Stimulated activated CD4-positive, alpha-beta T cell treated with anti-CD3 and anti-CD28 coated beads, Interleukin-12 subunit alpha, Interleukin-12 subunit beta, amount 100 ng/mL, for 4 hours (primary cell): ENCODE measurements around the gene INPPL1.
"Not testable (repeated sequence)": the region's sequence is repeated elsewhere in the genome, so short reads cannot be mapped to it uniquely, and the experiment has no call there.

Source experiments
- DNase-seq: peaks from one replicate; pipeline ENCODE4 v3.0.0-alpha.2; 2020

Gene INPPL1

GRCh38 chr11:72224564-72225410 lies at the start of gene INPPL1:
Gene INPPL1 (plus strand): TSS chr11:72224767. CDS start chr11:72224985, 218 bp downstream.
- DNase-seq, result peak; percentile 49

- no peak for DNase-seq
These were observed 46.9 kb upstream of the INPPL1 start for GRCh38 chr11:72177656-72178055.

- no peak for DNase-seq
These were observed 45.3 kb upstream of the INPPL1 start for GRCh38 chr11:72179049-72179803.

GRCh38 chr11:72179804-72180396 lies 44.7 kb upstream of the INPPL1 start:
- DNase-seq, result no peak

- not testable (repeated sequence) for DNase-seq
These were observed 43.5 kb upstream of the INPPL1 start for GRCh38 chr11:72180892-72181552.

- not testable (repeated sequence) for DNase-seq
These were observed 43.0 kb upstream of the INPPL1 start for GRCh38 chr11:72181553-72181958.

GRCh38 chr11:72188267-72188666 lies 36.3 kb upstream of the INPPL1 start:
- DNase-seq, result no peak

GRCh38 chr11:72189455-72190250 lies 34.9 kb upstream of the INPPL1 start:
- DNase-seq, result no peak

GRCh38 chr11:72190631-72191071 lies 33.9 kb upstream of the INPPL1 start:
- no peak for DNase-seq

- no peak for DNase-seq
These were observed 32.6 kb upstream of the INPPL1 start, which contains the start of gene FOLR1 for GRCh38 chr11:72191961-72192381. Gene FOLR1 (plus strand): TSS chr11:72192140. CDS start chr11:72192174, 34 bp downstream.

- no peak for DNase-seq
These were observed 28.9 kb upstream of the INPPL1 start for GRCh38 chr11:72195518-72196270.

- not testable (repeated sequence) for DNase-seq
These were observed 23.1 kb upstream of the INPPL1 start for GRCh38 chr11:72201445-72201844.

GRCh38 chr11:72202571-72202970 lies 22.0 kb upstream of the INPPL1 start:
- DNase-seq, result no peak

GRCh38 chr11:72203163-72203562 lies 21.4 kb upstream of the INPPL1 start:
- DNase-seq, result no peak

- DNase-seq, result no peak
These were observed 19.7 kb upstream of the INPPL1 start for GRCh38 chr11:72204886-72205285.

- DNase-seq, result not testable (repeated sequence)
These were observed 17.8 kb upstream of the INPPL1 start for GRCh38 chr11:72206794-72207193.

- no peak for DNase-seq
These were observed 16.3 kb upstream of the INPPL1 start for GRCh38 chr11:72208281-72208680.

GRCh38 chr11:72209101-72209500 lies 15.5 kb upstream of the INPPL1 start:
- no peak for DNase-seq

- DNase-seq, result no peak
These were observed 7.9 kb upstream of the INPPL1 start, which contains the start of gene FOLR2 for GRCh38 chr11:72216638-72217037. Gene FOLR2 (plus strand): TSS chr11:72216794. CDS start chr11:72218585, 1,791 bp downstream.

GRCh38 chr11:72217841-72218240 lies 6.7 kb upstream of the INPPL1 start:
- DNase-seq, result no peak

- no peak for DNase-seq
These were observed 6.3 kb upstream of the INPPL1 start for GRCh38 chr11:72218251-72218745.
